Chondrocyte (in vitro differentiated cells): ENCODE data around the gene NPBWR2. TPM values are rescaled to one million over a fixed set of nuclear protein-coding genes. Genes with fewer than 3 reads are reported as not detected.
A peak's percentile ranks its signal among the peaks of the same experiment; 100 is the strongest.
"Not testable (repeated sequence)": the region's sequence is repeated elsewhere in the genome, so short reads cannot be mapped to it uniquely, and the experiment has no call there.

Experiments used
- DNase-seq: peaks from one replicate; pipeline ENCODE4 v3.0.0; 2021; ENCODE audit warnings: mixed read lengths, low spot score
- H3K27ac Mint-ChIP-seq: one replicate; pipeline ENCODE4 v1.8.0; 2021; ENCODE audit warnings: mild to moderate bottlenecking, moderate library complexity, mixed read lengths; ENCODE audit not compliant: unreplicated experiment
- H3K27me3 Mint-ChIP-seq: 2 replicates; pipeline ENCODE4 v1.8.0; 2021; ENCODE audit warnings: low read depth, mixed read lengths
- H3K36me3 Mint-ChIP-seq: 2 replicates; pipeline ENCODE4 v1.8.0; 2021; ENCODE audit warnings: low read depth, mixed read lengths
- H3K4me1 Mint-ChIP-seq: 2 replicates; pipeline ENCODE4 v1.8.0; 2021; ENCODE audit warnings: low read depth, mild to moderate bottlenecking, mixed read lengths
- H3K4me3 Mint-ChIP-seq: one replicate; pipeline ENCODE4 v1.8.0; 2021; ENCODE audit warnings: mild to moderate bottlenecking, moderate library complexity, mixed read lengths; ENCODE audit not compliant: unreplicated experiment
- H3K9me3 Mint-ChIP-seq: 2 replicates; pipeline ENCODE4 v1.8.0; 2021; ENCODE audit warnings: low read depth, mixed read lengths
- total RNA-seq: library from RNA; stranded (reverse); gene quantifications from 3 replicates; pipeline ENCODE4 v1.2.1, GENCODE V29; 2021
- TF ChIP-seq, protein P1 (sequence below): fragments of 200-600 bp; sonication (generic); IDR thresholded peaks from 2 replicates; pipeline ENCODE4 v1.5.0; 2021; ENCODE audit warnings: antibody characterized with exemption, mild to moderate bottlenecking, moderate library complexity

Gene NPBWR2
- total RNA-seq, 1 donor from 2014 or later = not detected

DNA sequence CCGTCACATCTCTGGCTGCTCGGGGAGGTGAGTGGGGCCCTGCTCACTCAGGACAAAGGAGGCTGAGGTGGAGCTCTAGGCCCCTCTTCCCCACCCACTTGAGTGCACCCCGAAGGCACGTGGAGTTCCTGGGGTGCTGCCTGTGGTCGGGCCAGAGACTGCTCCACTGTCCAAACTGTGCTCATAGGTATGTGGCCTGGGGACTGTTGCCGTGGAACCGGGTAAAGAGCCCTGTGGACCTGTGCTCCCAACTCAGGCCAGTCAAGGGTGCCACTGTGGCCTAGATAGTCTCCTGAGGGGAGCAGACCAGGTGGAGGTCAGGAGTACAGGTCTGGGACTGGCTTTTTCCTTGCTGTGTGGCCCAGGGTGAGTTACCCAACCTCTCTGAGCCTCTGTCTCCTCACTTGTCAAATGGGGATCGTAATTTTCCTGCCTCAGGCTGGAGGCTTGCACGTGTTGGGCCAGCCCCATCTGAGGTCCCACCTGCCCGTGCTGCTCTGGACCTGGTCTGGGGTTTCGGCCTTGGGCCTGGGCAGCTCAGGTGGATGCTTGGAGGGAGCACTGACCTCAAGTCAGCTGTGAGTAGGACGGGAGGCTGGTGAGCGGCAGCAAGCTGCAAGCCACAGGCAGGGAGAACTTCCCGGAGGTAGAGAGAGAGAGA is 12.4 kb upstream of the NPBWR2 start:
- peak; percentile 54 for DNase-seq
- peaks cover 7% of the 10 kb centered on the region for H3K4me1 Mint-ChIP-seq
- peak overlapping the region; percentile 40 for H3K4me3 Mint-ChIP-seq
- TF ChIP-seq, protein P1, sequence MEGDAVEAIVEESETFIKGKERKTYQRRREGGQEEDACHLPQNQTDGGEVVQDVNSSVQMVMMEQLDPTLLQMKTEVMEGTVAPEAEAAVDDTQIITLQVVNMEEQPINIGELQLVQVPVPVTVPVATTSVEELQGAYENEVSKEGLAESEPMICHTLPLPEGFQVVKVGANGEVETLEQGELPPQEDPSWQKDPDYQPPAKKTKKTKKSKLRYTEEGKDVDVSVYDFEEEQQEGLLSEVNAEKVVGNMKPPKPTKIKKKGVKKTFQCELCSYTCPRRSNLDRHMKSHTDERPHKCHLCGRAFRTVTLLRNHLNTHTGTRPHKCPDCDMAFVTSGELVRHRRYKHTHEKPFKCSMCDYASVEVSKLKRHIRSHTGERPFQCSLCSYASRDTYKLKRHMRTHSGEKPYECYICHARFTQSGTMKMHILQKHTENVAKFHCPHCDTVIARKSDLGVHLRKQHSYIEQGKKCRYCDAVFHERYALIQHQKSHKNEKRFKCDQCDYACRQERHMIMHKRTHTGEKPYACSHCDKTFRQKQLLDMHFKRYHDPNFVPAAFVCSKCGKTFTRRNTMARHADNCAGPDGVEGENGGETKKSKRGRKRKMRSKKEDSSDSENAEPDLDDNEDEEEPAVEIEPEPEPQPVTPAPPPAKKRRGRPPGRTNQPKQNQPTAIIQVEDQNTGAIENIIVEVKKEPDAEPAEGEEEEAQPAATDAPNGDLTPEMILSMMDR = no peak
- H3K27ac Mint-ChIP-seq = no peak overlapping the region
- peaks cover 23% of the 10 kb centered on the region for H3K27me3 Mint-ChIP-seq
- H3K9me3 Mint-ChIP-seq = no peaks in the 10 kb centered on the region
- H3K36me3 Mint-ChIP-seq = no peaks in the 10 kb centered on the region

DNA sequence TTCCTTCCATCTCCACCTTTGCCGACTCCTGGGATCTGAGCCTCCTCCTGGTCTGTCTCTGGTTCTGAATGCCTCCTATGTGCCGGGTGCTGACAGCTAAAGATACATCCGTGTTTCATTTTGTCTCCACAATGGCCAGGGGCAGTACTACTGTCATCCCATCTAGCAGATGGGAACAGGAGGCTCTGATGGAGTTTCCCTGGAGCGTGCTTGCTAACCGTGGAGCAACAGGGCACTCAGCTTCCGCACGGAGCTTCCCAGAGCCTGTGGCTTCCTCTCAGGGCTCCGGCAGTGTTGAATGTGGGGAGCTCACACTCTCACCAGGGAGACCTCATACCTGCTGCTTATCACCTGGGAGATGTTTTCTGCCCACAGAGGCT is 11.9 kb upstream of the NPBWR2 start:
- Mint-ChIP-seq H3K4me1 (peaks cover 7% of the 10 kb centered on the region), H3K27ac (no peak overlapping the region), H3K4me3 (no peak overlapping the region), H3K36me3 (no peaks in the 10 kb centered on the region), H3K9me3 (no peaks in the 10 kb centered on the region), H3K27me3 (peaks cover 19% of the 10 kb centered on the region)
- DNase-seq = no peak
- TF ChIP-seq, protein P1 = no peak

DNA sequence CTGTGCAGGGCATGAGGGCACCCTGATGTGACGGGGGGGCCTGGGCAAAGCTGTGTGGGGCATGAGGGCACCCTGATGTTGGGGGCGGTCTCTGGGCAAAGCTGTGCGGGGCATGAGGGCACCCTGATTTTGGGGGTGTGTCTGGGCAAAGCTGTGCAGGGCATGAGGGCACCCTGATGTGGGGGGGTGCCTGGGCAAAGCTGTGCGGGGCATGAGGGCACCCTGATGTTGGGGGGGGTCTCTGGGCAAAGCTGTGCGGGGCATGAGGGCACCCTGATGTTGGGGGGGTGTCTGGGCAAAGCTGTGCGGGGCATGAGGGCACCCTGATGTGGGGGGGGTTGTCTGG is 10.0 kb upstream of the NPBWR2 start:
- H3K36me3 Mint-ChIP-seq, H3K9me3 Mint-ChIP-seq, H3K27ac Mint-ChIP-seq, H3K4me3 Mint-ChIP-seq, H3K4me1 Mint-ChIP-seq, H3K27me3 Mint-ChIP-seq, DNase-seq: not testable (repeated sequence)

DNA sequence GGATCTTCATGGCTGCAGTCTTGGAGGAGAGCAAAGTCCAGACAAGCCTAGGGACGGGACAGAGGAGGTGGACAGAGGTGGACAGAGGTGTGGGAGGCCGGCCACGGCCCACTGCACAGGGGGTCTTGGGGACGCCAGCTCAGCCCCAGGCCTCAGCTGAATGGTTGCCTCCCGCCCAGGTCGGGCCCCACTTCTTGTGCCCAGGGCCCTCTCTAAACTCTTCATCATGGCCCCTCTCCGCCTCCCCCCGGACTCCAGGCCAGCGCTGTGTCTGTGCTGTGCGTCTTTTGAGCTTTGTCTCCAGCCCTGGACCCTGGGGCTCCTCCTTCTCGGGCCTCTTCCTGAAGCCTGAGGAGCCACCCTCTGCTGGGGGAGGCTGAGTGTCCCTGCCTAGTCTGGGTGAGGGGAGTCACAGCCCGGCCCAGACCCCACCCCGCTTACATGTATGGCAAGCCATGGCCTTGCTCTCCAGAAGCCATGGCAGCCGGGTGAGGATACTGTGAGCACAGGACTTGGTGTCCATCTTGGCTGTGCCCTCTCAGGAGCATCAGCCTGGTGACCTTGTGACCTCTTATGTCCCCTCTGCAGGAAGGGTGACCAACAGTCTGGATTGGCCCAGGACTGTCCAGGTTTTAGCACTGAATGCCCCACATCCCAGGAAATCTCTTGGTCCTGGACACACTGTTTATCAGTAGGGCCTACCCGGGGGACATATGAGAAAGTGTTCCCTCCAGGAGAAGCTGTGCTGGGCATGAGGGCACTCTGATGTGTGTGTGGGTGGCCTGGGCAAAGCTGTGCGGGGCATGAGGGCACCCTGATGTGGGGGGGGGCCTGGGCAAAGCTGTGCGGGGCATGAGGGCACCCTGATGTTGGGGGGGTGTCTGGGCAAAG is 9.4 kb upstream of the NPBWR2 start:
- H3K27ac Mint-ChIP-seq = no peak overlapping the region
- H3K4me3 Mint-ChIP-seq = no peak overlapping the region
- H3K4me1 Mint-ChIP-seq = peaks cover 7% of the 10 kb centered on the region
- H3K9me3 Mint-ChIP-seq = no peaks in the 10 kb centered on the region
- H3K27me3 Mint-ChIP-seq = peaks cover 6% of the 10 kb centered on the region
- no peaks in the 10 kb centered on the region for H3K36me3 Mint-ChIP-seq
- TF ChIP-seq, protein P1 = no peak
- peak; percentile 79 for DNase-seq

DNA sequence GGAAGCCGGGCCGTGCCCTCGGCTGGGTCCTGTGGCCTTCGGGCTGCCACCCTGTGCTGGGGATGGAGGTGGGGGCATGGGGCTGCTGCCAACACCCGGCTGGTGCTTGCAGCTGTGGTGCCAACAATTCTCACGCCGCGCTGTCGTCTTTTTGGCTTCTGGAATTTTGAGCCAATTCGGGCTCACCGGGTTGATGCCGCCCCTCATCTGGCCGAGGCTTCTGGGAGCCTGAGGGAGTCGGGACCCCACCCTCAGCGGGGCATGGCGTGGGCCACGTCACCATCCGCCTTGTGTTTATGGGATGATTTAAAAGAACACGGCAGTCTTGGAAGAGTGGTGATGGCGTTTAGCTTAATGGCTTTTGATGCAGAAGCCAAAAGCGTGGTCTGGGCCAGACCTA is 8.7 kb upstream of the NPBWR2 start:
- TF ChIP-seq, protein P1 = no peak
- Mint-ChIP-seq H3K27me3 (no peaks in the 10 kb centered on the region), H3K4me3 (no peak overlapping the region), H3K9me3 (no peaks in the 10 kb centered on the region), H3K36me3 (no peaks in the 10 kb centered on the region), H3K4me1 (peaks cover 7% of the 10 kb centered on the region), H3K27ac (no peak overlapping the region)
- peak; percentile 86 for DNase-seq
